ENCODE data around the gene ZDHHC3. TPM values are rescaled to one million over a fixed set of nuclear protein-coding genes. Genes with fewer than 3 reads are reported as not detected.
A peak's percentile ranks its signal among the peaks of the same experiment; 100 is the strongest.

ZDHHC3 gene
- total RNA-seq, 1 experiment from 2014 or later: 49.5 TPM

DNA sequence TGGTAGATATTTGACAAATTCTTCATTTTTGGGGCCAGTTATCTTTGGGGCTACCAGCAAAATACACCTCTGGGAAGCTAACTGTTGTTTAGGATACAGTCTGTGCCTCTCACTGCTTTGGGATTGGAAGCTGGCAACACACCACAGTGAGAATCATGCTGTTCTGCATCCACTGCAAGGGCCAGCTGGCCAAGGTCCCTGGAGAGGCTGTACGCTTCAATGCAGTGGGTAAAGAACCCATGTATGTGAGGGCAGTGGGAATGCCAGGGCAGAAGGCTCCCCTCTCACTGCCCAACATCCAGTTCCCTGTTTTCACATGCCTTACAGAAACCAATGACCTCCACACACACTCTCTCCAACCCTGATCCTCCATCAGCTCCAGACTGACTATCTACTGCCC, 20.1 kb downstream of the ZDHHC3 start:
- Histone ChIP-seq H3K9me3 (ENCODE audit: control insufficient read depth, insufficient read depth, low read depth, low read length) (no peaks in the 10 kb centered on the region), H3K27me3 (ENCODE audit: control insufficient read depth, insufficient read depth, low read length) (no peaks in the 10 kb centered on the region), H3K36me3 (ENCODE audit: control insufficient read depth, insufficient read depth, low read length) (no peaks in the 10 kb centered on the region), H3K27ac (ENCODE audit: low read length) (no peak overlapping the region), H3K4me1 (ENCODE audit: control insufficient read depth, insufficient read depth, low read length) (0 out of 2 replicates have a peak, but pooled peaks cover 4% of the 10 kb centered on the region), H3K4me3 (ENCODE audit: low read depth in 2 of 2, low read length in 2 of 2) (no peak overlapping the region)
- POLR2A ChIA-PET: interaction anchor here (0.5 kb wide), 1 partner anchor 59 kb away, joined by 6 read pairs; no protein-coding TSS in a partner anchor
- intact Hi-C loops (cut with micrococcal nuclease; ENCODE audit: unreplicated experiment) (no loop called here), in situ Hi-C loops (cut with HindIII; ENCODE audit: low pct_unique_long_range_greater_than_20kb, low sequenced_read_pairs) (no loop called here)
- BruUV-seq (replicated peaks): no TSS peak
- CTCF ChIA-PET: no interaction called here
- TF ChIP-seq POLR2AphosphoS5 (IDR thresholded peaks at IDR 0.05; ENCODE audit: low read depth, low read length) (no peak), CTCF (IDR thresholded peaks at IDR 0.05) (no peak), SIN3A (IDR thresholded peaks at IDR 0.05; ENCODE audit: borderline replicate concordance, insufficient read depth, low read depth, low read length) (no peak), REST (IDR thresholded peaks at IDR 0.05; ENCODE audit: insufficient read depth in 1 of 2, low read depth in 2 of 2, low read length in 1 of 2) (no peak), TCF7L2 (IDR thresholded peaks at IDR 0.05; ENCODE audit: low read depth, low read length) (no peak)
- ATAC-seq (no peak), DNase-seq (ENCODE audit: low read depth, low spot score) (no peak)

- 0 out of 2 replicates have a peak, but pooled peaks cover 4% of the 10 kb centered on the region for H3K4me1 ChIP-seq (ENCODE audit: control insufficient read depth, insufficient read depth, low read length)
- ATAC-seq (peak; percentile 65), DNase-seq (ENCODE audit: low read depth, low spot score) (no peak)
- POLR2A ChIA-PET: no interaction called here
- no peak overlapping the region for H3K27ac ChIP-seq (ENCODE audit: low read length)
- no peak overlapping the region for H3K4me3 ChIP-seq (ENCODE audit: low read depth in 2 of 2, low read length in 2 of 2)
- intact Hi-C loops (cut with micrococcal nuclease; ENCODE audit: unreplicated experiment) (no loop called here), in situ Hi-C loops (cut with HindIII; ENCODE audit: low pct_unique_long_range_greater_than_20kb, low sequenced_read_pairs) (no loop called here)
- no peaks in the 10 kb centered on the region for H3K27me3 ChIP-seq (ENCODE audit: control insufficient read depth, insufficient read depth, low read length)
- no TSS peak for BruUV-seq (replicated peaks)
- CTCF ChIA-PET: no interaction called here
- no peaks in the 10 kb centered on the region for H3K9me3 ChIP-seq (ENCODE audit: control insufficient read depth, insufficient read depth, low read depth, low read length)
- no peak for TF ChIP-seq POLR2AphosphoS5 (IDR thresholded peaks at IDR 0.05; ENCODE audit: low read depth, low read length)
- no peak for TF ChIP-seq CTCF (IDR thresholded peaks at IDR 0.05)
- no peak for TF ChIP-seq REST (IDR thresholded peaks at IDR 0.05; ENCODE audit: insufficient read depth in 1 of 2, low read depth in 2 of 2, low read length in 1 of 2)
- TF ChIP-seq TCF7L2 (IDR thresholded peaks at IDR 0.05; ENCODE audit: low read depth, low read length): no peak
- no peak for TF ChIP-seq SIN3A (IDR thresholded peaks at IDR 0.05; ENCODE audit: borderline replicate concordance, insufficient read depth, low read depth, low read length)
- H3K36me3 ChIP-seq (ENCODE audit: control insufficient read depth, insufficient read depth, low read length): no peaks in the 10 kb centered on the region
Measured at GRCh38 chr3:44954962-44955361, 21.0 kb downstream of the ZDHHC3 start.
